PC-9 (cell line): Measurements from ENCODE around the gene THOC7.

Experiments
- CTCF ChIP-seq: fragments of 200-600 bp; sonication (generic); conservative IDR thresholded peaks from 2 replicates; pipeline ENCODE4 v1.6.1; 2017; ENCODE audit warnings: mixed run types, antibody characterized with exemption, mild to moderate bottlenecking, moderate library complexity
- EZH2 ChIP-seq: fragments of 200-600 bp; sonication (generic); IDR thresholded peaks from 2 replicates; pipeline ENCODE4 v1.8.0; 2017; ENCODE audit warnings: antibody characterized with exemption, low read depth

DNA sequence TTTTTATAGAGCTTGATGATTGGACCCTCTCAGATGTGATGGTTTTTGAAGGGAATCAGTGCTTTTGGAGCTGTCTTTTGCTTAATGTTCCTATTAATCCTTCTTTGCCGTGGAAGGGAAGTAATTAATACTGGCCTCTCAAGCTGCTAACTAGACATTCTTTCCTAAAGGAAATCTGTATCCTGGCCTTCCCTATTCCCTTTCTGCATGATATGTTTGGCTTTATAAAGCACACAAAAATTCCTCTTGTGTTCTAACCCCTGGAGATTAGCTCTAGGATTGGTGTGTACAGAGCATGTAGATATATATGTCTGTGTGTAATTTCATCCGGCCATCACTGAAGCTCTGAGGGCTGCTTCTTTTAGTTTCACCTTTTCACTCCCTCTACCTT, 7.0 kb upstream of the THOC7 start:
- TF ChIP-seq CTCF (no peak), EZH2 (no peak)
